GM12874 (cell line): ENCODE results near the gene CAPZB.

Source experiments
- TF ChIP-seq, protein P1 (sequence below): IDR thresholded peaks from 2 replicates; pipeline ENCODE4 v1.5.1; 2011; ENCODE audit warnings: low read depth, mild to moderate bottlenecking, control low read depth, low read length, moderate library complexity; ENCODE audit not compliant: insufficient read depth

Gene CAPZB

DNA sequence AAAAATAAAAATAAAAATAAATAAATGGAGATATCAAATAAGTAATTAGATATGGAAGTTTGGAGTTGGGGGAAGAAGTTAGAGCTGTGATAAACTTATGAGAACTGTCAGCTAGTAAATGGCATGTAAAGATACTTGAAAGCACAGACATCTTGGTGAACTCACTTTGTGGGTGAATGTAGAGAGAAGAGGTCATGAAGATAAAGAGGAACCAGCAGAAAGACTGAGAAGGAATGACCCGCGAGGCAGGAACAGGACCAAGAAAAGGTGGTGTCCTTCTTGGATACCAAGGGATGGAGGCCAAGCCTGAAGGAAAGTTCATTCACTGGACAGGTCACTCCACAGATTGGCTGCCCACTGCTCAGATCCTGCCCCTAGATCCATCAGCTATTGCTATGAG is 4.7 kb upstream of the CAPZB start:
- TF ChIP-seq, protein P1, sequence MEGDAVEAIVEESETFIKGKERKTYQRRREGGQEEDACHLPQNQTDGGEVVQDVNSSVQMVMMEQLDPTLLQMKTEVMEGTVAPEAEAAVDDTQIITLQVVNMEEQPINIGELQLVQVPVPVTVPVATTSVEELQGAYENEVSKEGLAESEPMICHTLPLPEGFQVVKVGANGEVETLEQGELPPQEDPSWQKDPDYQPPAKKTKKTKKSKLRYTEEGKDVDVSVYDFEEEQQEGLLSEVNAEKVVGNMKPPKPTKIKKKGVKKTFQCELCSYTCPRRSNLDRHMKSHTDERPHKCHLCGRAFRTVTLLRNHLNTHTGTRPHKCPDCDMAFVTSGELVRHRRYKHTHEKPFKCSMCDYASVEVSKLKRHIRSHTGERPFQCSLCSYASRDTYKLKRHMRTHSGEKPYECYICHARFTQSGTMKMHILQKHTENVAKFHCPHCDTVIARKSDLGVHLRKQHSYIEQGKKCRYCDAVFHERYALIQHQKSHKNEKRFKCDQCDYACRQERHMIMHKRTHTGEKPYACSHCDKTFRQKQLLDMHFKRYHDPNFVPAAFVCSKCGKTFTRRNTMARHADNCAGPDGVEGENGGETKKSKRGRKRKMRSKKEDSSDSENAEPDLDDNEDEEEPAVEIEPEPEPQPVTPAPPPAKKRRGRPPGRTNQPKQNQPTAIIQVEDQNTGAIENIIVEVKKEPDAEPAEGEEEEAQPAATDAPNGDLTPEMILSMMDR: no peak

DNA sequence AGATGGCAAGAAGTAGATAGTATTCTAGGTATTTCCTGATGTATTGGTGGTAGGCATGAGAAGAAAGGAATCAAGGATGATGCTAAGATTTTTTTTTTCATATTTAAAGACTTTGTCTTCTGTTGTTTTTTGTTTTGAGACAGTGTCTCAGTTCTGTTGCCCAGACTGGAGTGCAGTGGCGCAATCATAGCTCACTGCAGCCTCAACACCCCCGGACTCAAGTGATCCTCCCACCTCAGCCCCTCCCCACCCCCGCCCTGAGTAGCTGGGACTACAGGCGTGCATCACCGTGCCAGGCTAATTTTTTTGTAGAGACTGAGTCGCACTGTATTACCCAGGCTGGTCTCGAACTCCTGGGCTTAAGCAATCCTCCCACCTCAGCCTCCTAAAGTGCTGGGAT is 2.8 kb upstream of the CAPZB start:
- TF ChIP-seq, protein P1: no peak

DNA sequence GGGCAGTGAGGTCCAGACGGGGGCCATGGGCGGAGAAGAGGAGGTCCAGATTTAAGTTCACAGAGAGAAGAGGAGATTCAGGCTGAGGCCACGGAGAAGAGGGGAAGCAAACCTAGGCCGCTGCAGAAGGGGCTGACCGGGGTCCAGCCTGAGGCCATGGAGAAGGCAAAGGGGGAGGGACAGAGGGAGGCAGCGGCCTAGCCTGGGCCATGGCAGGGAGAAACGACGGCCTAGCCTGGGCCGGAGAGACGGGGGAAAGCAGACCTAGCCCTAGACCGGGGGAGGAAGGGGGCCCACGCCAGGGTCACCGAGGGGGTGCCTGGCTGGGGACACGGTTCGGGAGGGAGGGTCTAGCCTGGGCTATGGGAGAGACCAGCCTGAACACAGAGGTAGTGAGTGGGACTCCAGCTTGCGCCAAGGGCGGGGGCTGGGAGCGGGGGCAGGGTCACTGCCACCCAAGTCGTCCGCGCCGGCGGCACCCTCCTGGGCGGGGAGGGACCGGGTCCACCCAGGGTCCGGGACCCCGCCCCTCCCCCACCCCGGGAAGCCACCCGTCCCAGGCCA is 459 bp downstream of the CAPZB start:
- TF ChIP-seq, protein P1: no peak

DNA sequence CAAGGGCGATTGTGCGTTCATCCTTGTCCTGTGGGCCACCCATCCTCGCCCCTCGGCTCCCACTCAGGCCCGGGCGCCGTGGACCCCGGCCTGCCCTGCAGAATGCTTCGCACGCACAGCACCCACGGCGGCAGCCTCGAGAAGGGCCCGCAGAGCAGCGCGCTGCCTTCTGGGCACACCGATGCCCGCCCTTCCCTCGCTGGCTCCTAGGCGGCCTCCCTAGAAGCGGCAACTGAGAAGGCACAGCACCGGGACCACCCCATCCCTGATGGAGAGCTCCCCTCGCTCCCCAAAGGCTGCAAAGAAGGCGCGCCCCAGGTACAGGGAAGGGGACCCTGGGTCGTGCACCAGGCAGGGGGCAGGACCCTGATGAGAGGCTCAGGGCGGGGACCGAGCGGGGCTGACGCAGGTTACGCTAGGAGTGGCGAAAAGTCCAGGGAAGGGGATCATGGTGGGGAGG is 971 bp downstream of the CAPZB start:
- TF ChIP-seq, protein P1: no peak

DNA sequence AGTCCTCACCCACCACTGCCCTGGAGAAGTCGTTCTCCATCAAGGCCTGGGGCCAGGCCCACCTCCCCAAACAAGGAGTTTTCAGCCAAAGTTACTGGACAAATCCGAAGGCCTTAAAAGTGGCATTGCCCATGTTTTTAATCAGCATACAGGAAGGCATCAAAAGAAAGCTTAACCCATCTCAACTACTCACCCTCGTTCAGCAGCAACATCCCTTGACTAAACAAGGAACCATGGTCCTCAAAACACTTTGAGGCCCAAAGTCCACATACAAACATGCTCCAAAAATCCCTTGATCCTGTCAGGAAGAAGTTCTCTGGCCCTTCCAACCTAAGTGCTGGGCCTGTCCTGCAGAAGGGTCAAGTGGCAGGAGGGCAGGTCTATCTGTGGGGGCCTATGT is 1.6 kb downstream of the CAPZB start:
- TF ChIP-seq, protein P1: no peak

DNA sequence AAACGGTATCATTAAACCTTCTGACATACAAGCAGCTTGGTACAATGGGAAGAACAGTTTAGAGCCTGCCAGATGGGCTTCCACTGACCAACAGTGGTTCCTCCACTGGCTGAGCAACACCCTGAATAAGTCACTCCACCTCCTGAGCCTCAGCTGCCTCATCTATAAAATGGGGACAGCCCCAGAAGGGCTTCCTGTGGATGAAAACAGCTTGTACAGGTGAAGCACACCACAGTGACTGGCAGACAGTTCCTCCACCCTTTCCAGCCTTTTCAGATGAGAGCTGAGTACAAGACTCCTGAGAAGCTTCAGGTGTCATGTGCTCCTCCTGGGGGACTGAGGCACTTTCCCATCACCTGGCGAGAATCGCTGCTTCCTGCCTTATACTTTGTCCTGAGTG is 2.1 kb downstream of the CAPZB start:
- TF ChIP-seq, protein P1: no peak

DNA sequence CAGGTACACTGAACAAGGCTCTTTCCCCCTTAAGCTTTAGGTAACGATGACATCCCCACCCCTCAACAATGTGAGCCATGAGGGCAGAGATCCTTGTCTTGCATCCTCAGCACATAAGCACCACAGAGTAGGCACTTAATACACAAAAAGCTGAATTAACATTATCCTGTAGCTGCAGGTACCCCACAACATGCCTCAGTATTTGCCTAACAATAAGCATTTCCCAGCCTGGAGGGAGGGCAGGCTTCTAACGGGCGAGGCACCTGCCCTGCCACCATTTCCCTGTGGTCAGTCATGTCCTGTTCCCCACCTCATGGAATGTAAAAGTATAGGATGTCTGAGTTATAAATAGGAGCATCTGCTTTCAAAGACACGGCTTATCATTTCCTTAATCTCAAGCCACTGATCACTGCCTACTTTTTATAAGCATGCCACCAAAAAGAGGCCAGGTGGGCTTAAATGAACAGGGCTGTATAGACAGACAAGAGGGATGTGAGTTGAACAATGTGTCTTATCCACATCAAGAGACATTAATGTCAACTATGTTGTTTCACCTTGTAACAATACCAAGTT is 3.4 kb downstream of the CAPZB start:
- TF ChIP-seq, protein P1: no peak

DNA sequence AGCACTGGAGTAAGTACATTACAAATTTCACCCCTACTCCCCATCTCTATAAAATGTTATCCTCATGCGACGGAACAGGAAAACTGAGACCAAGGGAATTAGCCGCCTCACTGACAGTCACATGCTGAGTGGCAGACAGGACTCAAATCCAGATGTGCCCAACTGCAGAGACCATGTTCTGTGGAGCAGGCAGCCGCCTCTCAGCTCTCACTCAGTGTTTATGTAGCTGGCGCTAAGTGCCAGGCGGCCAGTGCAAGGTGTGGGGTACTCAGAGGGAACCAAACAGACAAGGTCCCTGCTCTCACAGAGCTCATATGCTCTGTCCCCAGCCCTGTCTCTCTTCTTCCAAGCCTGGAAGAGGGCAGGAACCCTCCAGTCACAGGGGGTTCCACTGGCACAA is 5.1 kb downstream of the CAPZB start:
- TF ChIP-seq, protein P1: no peak
